Skin of body (tissue), 2 donors: ENCODE results near the gene MIB2. TPM values are rescaled to one million over a fixed set of nuclear protein-coding genes. Genes with fewer than 3 reads are reported as not detected.

Experiments
- DNase-seq: peaks from one replicate; lab custom pipeline; 2025; lab: John Stamatoyannopoulos, UW
- total RNA-seq: library from RNA; depleted of rRNA; stranded (reverse); fragments of >200 nt; gene quantifications from one replicate; pipeline ENCODE4 v1.2.3, GENCODE V29; 2014

The MIB2 gene
- total RNA-seq, 1 donor from 2014 or later = 28.8 TPM

- DNase-seq = no peak
Observed at GRCh38 chr1:1598051-1598719, 17.1 kb upstream of the MIB2 start.

- no peak for DNase-seq
Observed at GRCh38 chr1:1598720-1599029, 16.6 kb upstream of the MIB2 start.

- no peak for DNase-seq
Observed at GRCh38 chr1:1599030-1599934, 16.0 kb upstream of the MIB2 start.

DNA sequence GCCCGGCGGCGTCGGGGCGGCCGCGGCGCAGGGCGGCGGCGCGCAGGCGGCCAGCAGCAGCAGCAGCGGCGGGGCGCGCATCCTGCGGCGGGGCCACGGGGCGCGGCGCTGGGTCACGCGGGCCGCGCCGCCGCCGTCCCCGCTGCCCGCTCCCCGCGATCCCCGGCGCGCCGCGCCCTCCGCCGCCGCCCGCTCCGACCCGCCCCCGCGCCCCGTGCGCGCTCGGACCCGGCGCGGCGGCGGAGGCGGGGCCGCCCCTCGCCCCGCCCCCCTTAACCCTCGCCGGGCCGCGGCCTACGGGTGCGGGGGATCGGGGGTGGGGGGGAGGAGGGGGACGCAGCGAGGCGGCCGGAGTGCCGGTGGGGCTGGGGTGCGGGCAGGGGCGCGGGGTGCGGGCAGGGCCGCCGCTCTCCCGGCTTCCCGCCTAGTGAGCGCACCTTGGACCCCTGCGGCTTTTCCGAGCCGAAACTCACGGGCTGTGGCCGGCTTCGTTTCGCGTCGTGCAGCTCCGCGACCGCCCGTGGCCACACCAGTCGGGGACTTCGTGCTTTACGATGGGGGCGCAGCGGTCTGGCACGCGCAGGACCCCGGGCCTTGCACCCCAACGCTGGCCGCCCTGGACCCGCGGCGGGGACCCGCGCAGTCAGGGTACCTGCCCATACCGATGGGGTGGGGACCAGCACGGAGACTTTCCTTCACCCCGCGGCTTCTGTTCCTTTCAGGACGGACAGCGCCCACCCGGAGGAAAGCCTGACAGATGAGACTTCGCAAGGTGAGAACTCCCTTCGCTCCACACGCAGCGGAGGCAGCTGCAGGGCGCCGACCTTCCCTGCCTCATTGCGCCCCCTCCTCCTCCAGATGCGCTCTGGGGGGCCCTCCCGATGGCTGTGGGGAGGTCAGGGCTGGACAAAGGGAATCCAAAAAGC lies 15.1 kb upstream of the MIB2 start, which contains the start of gene FNDC10:
Gene FNDC10 (minus strand): TSS at position 201 of the 926 bp plus-strand sequence. CDS start 120 bp downstream, at position 81.
- no peak for DNase-seq

DNA sequence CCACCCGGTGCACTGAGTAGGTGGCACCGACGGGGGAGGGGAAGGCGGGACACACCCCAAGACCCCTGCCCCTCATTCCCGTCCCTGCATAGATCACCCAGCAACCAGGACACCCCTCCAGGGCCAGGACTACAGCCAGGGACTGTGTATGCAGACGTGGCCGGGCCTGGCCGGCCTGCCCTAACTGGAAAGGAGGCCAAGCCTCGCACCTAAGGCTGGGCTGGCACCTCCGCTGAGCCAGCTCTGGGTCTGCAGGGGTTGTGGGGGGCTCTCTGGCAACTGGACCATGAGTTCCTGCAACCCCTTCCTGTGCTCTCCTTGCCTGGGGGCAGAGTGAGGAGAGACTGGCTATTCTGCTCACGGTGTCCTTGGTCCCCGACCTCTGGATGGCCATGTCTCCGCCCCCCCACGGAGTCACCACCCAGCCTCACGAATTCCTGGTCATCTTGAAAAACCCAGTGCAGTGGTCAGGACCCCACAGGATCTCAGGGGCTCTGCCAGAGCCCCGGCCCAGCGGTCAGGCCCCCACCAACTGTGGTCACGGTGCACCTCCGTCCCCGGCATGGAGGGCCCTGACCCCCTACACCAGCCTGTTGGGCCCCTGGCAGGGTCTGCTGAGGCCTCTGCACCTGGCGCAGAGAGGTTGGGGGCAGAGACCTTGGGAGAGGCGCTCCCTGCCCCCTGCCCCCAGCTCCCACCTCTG lies 14.3 kb upstream of the MIB2 start:
- DNase-seq = no peak

GRCh38 chr1:1601564-1602303 lies 13.6 kb upstream of the MIB2 start:
- no peak for DNase-seq

GRCh38 chr1:1602304-1602967 lies 12.9 kb upstream of the MIB2 start:
- DNase-seq = no peak

GRCh38 chr1:1602968-1603506 lies 12.3 kb upstream of the MIB2 start:
- no peak for DNase-seq

- no peak for DNase-seq
Observed at GRCh38 chr1:1603671-1604373, 11.5 kb upstream of the MIB2 start.

DNA sequence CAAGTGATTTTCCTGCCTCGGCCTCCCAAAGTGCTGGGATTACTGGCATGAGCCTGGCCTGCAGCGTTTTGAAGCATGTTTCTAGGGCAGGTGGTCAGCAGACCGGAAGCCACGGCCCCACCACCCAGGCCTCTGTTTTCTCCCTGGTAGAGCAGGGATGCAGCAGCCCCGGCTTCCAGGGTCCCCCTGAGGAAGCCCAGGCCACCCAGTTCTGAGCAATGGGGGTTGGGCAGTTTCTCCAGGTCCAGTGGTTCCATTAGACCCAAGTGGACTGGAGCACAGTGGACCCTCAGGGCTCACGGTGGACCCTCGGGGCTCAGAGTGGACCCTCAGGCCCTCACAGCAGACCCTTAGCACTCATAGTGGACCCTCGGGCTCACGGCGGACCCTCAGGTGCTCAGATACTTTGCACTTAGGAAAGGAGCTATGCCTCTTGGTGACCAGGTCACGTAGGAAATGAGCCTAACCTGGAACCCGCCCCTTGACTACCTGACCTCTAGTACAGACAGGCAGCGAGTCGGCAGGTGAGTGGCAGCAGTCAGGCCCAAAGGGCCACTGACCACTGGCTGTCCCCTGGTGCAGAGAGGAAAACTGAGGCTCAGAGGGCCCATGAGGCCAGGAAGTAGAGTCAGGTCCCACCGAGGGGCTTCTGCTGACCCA lies 10.8 kb upstream of the MIB2 start:
- DNase-seq = no peak

DNA sequence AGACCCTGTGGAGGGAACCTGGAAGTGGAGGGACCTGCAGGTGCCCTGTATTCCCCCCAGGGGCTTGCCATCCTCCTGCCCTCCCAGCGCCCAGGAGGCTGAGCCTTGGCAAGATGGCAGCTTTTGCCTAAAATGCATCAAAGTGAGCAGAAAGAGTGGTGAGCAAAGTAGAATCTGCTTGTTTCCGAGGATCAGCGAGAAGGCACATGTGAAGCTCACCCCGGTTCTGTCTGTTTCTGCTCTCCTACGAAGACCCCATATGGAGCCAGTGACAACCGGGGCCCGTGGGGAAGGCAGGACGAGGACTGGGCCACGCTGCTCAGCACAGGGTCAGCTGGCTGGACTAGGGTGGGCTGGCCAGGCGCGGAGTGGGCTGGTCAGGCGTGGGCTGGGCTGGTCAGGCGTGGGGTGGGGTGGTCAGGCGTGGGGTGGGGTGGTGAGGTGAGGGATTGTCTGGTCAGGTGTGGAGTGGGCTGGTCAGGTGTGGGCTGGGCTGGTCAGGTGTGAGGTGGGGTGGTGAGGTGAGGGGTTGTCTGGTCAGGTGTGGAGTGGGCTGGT lies 10.2 kb upstream of the MIB2 start:
- DNase-seq = no peak

DNA sequence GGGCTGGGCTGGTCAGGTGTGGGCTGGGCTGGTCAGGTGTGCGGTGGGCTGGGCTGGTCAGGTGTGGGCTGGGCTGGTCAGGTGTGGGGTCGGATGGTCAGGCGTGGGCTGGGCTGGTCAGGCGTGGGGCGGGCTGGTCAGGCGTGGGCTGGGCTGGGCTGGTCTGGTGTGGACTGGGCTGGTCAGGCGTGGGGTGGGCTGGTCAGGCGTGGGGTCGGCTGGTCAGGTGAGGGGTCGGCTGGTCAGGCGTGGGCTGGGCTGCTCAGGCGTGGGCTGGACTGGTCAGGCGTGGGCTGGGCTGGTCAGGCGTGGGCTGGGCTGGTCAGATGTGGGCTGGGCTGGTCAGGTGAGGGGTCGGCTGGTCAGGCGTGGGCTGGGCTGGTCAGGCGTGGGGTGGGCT lies 9.6 kb upstream of the MIB2 start:
- DNase-seq = no peak

- no peak for DNase-seq
Observed at GRCh38 chr1:1606232-1606631, 9.1 kb upstream of the MIB2 start.

DNA sequence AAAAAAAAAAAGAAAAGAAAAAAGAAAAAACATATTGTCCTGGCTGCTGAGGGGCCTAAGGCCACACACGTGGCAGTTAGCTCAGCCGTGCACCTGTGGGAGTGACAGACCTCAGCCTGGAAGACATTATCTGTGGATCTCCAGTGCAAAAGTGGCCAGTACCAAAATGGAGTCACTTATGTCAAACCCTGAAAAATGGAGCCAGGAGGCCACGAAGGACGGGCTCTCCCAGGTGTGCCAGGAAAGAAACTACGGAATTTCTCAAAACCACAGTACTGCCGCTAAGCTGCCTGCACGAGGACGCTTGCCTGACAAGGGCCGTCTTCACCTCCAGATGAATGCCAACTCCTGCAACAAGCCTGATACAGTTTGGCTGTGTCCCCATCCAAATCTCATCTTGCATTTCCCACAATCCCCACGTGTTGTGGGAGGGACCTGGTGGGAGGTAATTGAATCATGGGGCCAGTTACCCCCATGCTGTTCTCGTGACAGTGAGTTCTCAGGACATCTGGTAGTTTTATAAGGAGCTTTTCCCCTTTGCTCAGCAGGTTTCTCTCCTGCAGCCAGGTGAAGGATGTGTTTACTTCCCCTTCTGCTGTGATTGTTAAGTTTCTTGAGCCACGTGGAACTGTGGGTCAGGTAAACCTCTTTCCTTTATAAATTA lies 5.3 kb upstream of the MIB2 start:
- DNase-seq = no peak

DNA sequence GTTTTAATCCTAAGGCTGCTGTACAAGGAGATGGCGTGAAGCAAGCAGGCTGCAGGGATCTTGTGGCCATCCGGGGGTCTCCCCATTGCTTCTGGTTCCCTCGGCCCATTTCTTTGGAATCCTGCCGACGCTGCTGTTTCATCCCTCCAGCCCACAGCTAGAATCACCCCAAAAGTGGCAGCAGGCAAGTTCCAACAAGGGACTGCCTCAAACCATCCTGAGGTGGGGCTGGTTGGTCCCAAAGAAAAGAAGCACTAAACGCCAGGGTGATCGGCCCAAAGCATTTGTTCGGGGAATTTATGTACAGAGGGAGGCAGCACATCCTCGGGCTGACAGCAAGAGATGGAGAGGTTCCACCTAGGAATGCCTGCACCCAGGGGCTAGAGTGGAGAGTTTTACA lies 4.5 kb upstream of the MIB2 start:
- DNase-seq = no peak

- no peak for DNase-seq
Observed at GRCh38 chr1:1612104-1612400, 3.2 kb upstream of the MIB2 start.

DNA sequence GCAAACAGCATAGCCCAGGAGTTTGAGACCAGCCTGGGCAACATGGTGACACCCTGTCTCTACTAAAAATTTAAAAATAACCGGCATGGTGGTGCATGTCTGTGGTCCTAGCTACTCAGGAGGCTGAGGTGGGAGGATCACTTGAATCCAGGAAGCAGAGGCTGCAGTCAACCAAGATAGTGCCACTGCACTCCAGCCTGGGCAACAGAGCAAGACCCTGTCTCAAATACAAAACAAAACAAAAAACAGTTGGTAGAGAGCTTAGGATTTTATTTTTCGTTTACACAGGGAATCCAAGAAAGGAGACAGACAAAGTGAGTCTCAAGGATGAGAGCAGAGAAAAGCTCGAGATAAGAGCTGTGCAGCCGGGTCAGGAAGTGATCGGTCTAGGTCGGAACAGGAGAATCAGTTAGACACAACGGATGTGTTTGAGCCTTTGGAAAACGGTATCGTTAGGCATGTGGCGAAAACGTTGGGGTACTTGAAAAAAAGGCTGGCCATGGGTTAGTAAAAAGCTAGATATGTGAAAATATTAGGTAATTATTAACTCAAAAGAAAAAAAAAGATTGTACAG lies 1.7 kb upstream of the MIB2 start:
- DNase-seq = no peak
